Measurements from ENCODE around the gene ITGB5.
A peak's percentile ranks its signal among the peaks of the same experiment; 100 is the strongest.

The ITGB5 gene

GRCh38 chr3:124731760-124732159 lies 155.4 kb downstream of the ITGB5 start:
- DNase-seq (ENCODE audit: low read depth in 2 of 2): no peak
- H3K4me3 ChIP-seq (replicated peaks in 1 of 2; ENCODE audit: low read depth in 2 of 2, low read length in 2 of 2): no peak overlapping the region
- TF ChIP-seq CTCF (IDR thresholded peaks at IDR 0.05; ENCODE audit: low read depth, low read length): no peak

GRCh38 chr3:124730941-124731297 lies 156.2 kb downstream of the ITGB5 start:
- no peak for TF ChIP-seq CTCF (IDR thresholded peaks at IDR 0.05; ENCODE audit: low read depth, low read length)

DNA sequence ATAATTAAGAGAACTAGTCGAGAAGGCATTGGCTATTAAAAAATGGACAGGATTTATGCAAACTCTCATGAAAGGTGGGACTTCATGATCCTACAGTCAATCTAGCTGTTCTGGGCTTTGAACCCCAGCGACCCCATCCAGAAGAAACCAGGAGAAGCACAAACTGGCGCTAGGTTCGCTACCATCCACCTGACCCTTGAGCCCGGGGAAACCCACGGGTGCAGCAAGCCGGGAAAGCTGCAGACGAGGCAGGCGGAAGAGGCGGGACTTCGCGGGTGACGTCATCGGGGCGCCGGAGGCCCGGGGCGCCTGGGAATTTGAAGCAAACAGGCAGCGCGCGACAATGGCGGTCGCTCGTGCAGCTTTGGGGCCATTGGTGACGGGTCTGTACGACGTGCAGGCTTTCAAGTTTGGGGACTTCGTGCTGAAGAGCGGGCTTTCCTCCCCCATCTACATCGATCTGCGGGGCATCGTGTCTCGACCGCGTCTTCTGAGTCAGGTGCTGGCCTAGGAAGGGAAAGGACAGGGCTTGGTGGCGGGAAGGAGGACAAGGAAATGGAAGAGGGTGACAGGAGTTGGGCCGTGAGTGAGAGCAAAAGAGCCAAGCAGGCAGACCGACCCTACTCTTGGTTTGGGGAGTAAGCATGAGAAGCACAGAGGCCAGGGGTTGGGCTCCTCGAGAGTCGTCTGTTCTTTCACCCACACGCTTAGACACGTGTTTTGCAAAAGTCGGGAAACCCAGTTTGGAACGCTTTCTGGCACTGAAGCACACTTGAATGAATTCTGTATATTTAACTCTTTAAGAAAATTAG lies 156.8 kb downstream of the ITGB5 start, which contains the start of gene UMPS:
UMPS (plus strand) TSS at position 324 of the 812 bp plus-strand sequence; CDS start at position 344, 20 bp downstream.
- DNase-seq (ENCODE audit: low read depth in 2 of 2): peak; percentile 80 to 82
- TF ChIP-seq CTCF (IDR thresholded peaks at IDR 0.05; ENCODE audit: low read depth, low read length): no peak

More at GRCh38 chr3:124730941-124731297, 156.2 kb downstream of the ITGB5 start:
- peak overlapping the region; percentile 80 to 84 for H3K4me3 ChIP-seq (replicated peaks in 1 of 2; ENCODE audit: low read depth in 2 of 2, low read length in 2 of 2)
- DNase-seq (ENCODE audit: low read depth in 2 of 2): no peak

GRCh38 chr3:124722589-124722988 lies 164.6 kb downstream of the ITGB5 start:
- DNase-seq (ENCODE audit: low read depth in 2 of 2): no peak
- no peak overlapping the region for H3K4me3 ChIP-seq (replicated peaks in 1 of 2; ENCODE audit: low read depth in 2 of 2, low read length in 2 of 2)
- no peak for TF ChIP-seq CTCF (IDR thresholded peaks at IDR 0.05; ENCODE audit: low read depth, low read length)

More for the DNA sequence above, 156.8 kb downstream of the ITGB5 start, which contains the start of gene UMPS:
- peak within 1 kb of the TSS; percentile 80 to 84 for H3K4me3 ChIP-seq (replicated peaks in 1 of 2; ENCODE audit: low read depth in 2 of 2, low read length in 2 of 2)

GRCh38 chr3:124714223-124714853 lies 172.8 kb downstream of the ITGB5 start:
- peak in 1 of 2 donors; percentile 49 for DNase-seq (ENCODE audit: low read depth in 2 of 2)
- no peak overlapping the region for H3K4me3 ChIP-seq (replicated peaks in 1 of 2; ENCODE audit: low read depth in 2 of 2, low read length in 2 of 2)
- TF ChIP-seq CTCF (IDR thresholded peaks at IDR 0.05; ENCODE audit: low read depth, low read length): no peak

Measured in cardiac fibroblast (primary cell).